ENCODE data around the gene BAZ1B.

- no peak for TF ChIP-seq POLR2A (IDR thresholded peaks at IDR 0.05)
- TF ChIP-seq, protein P1, sequence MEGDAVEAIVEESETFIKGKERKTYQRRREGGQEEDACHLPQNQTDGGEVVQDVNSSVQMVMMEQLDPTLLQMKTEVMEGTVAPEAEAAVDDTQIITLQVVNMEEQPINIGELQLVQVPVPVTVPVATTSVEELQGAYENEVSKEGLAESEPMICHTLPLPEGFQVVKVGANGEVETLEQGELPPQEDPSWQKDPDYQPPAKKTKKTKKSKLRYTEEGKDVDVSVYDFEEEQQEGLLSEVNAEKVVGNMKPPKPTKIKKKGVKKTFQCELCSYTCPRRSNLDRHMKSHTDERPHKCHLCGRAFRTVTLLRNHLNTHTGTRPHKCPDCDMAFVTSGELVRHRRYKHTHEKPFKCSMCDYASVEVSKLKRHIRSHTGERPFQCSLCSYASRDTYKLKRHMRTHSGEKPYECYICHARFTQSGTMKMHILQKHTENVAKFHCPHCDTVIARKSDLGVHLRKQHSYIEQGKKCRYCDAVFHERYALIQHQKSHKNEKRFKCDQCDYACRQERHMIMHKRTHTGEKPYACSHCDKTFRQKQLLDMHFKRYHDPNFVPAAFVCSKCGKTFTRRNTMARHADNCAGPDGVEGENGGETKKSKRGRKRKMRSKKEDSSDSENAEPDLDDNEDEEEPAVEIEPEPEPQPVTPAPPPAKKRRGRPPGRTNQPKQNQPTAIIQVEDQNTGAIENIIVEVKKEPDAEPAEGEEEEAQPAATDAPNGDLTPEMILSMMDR (IDR thresholded peaks at IDR 0.05 in 4 of 5, conservative IDR thresholded peaks at IDR 0.05 in 1 of 5), result no peak
These were observed 58.8 kb downstream of the BAZ1B start for GRCh38 chr7:73463260-73463659.
